Measurements from ENCODE around the gene SLC45A2.

GRCh38 chr5:33938881-33939280 lies 45.6 kb downstream of the SLC45A2 start:
- TF ChIP-seq GABPA (IDR thresholded peaks at IDR 0.05; ENCODE audit: low read depth) = no peak
- no peak for TF ChIP-seq RXRA (IDR thresholded peaks at IDR 0.05; ENCODE audit: borderline replicate concordance, low read depth)
- no peak for TF ChIP-seq RFX5 (IDR thresholded peaks at IDR 0.05; ENCODE audit: low read length)
- no peak for TF ChIP-seq RAD21 (IDR thresholded peaks at IDR 0.05; ENCODE audit: low read length)
- TF ChIP-seq JUND (IDR thresholded peaks at IDR 0.05) = no peak
